Body of pancreas (tissue), 4 donors: Measurements from ENCODE around the gene NLRP1.

Source experiments
- POLR2A ChIP-seq, 3 donors: fragments of 450-650 bp; IDR thresholded peaks; one replicate each; pipeline ENCODE4 v1.6.1; 2016; ENCODE audit warnings: antibody characterized with exemption in 3 of 3, mild to moderate bottlenecking in 2 of 3
- TF ChIP-seq, protein P1 (sequence below), 7 experiments: fragments of 450-650 bp in 4 of 7; fragments of 200-600 bp in 3 of 7; sonication (generic) in 3 of 7; IDR thresholded peaks; one replicate each; pipeline ENCODE4 v1.5.1; 2016 to 2019; ENCODE audit warnings: antibody characterized with exemption in 7 of 7

DNA sequence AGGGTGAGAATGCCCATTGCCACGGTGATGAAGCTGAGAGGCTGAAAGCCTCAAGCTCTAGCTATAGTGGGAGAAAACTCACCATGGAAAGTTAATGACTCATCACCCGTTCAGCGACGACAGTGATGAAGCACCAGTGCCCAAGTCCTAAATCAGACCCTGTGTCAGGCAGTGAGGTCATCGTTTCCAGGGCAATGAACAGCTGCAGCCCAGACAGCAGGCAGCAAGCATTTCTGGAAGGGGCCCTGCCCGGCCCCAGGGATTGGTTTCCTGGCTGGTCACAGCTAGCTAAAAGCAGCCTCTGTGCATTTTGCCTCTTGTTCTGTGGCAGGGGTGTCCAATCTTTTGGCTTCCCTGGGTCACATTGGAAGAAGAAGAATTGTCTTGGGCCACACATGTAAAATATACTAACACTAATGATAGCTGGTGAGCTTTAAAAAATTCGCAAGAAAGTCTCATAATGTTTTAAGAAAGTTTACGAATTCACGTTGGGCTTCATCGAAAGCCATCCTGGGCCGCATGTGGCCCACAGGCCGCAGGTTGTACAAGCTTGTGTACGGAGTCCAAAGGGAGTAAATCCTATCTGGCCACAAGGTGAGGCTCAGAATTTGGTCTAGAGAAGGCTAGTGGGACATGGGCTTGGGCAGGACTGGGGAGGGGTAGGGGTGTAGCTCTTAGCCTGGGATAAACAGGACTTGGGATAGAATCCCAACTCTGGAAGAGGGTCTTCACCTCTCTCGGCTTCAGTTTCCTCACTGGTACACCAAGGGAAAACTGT is 57.3 kb downstream of the NLRP1 start:
- no peak for TF ChIP-seq POLR2A (IDR thresholded peaks at IDR 0.05)
- TF ChIP-seq, protein P1, sequence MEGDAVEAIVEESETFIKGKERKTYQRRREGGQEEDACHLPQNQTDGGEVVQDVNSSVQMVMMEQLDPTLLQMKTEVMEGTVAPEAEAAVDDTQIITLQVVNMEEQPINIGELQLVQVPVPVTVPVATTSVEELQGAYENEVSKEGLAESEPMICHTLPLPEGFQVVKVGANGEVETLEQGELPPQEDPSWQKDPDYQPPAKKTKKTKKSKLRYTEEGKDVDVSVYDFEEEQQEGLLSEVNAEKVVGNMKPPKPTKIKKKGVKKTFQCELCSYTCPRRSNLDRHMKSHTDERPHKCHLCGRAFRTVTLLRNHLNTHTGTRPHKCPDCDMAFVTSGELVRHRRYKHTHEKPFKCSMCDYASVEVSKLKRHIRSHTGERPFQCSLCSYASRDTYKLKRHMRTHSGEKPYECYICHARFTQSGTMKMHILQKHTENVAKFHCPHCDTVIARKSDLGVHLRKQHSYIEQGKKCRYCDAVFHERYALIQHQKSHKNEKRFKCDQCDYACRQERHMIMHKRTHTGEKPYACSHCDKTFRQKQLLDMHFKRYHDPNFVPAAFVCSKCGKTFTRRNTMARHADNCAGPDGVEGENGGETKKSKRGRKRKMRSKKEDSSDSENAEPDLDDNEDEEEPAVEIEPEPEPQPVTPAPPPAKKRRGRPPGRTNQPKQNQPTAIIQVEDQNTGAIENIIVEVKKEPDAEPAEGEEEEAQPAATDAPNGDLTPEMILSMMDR (IDR thresholded peaks at IDR 0.05): no peak
